ENCODE measurements around the gene TCF12.

- TF ChIP-seq, protein P1, sequence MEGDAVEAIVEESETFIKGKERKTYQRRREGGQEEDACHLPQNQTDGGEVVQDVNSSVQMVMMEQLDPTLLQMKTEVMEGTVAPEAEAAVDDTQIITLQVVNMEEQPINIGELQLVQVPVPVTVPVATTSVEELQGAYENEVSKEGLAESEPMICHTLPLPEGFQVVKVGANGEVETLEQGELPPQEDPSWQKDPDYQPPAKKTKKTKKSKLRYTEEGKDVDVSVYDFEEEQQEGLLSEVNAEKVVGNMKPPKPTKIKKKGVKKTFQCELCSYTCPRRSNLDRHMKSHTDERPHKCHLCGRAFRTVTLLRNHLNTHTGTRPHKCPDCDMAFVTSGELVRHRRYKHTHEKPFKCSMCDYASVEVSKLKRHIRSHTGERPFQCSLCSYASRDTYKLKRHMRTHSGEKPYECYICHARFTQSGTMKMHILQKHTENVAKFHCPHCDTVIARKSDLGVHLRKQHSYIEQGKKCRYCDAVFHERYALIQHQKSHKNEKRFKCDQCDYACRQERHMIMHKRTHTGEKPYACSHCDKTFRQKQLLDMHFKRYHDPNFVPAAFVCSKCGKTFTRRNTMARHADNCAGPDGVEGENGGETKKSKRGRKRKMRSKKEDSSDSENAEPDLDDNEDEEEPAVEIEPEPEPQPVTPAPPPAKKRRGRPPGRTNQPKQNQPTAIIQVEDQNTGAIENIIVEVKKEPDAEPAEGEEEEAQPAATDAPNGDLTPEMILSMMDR (IDR thresholded peaks at IDR 0.05): no peak
- TF ChIP-seq POLR2A (IDR thresholded peaks at IDR 0.05; ENCODE audit: low read depth) (no peak), POLR2AphosphoS5 (IDR thresholded peaks at IDR 0.05) (no peak), EP300 (IDR thresholded peaks at IDR 0.05) (no peak)
Measured at GRCh38 chr15:57044072-57044702, 125.7 kb downstream of the TCF12 start.

Measured in esophagus muscularis mucosa (tissue), 4 donors.